ENCODE results near the gene GALNT10.

DNA sequence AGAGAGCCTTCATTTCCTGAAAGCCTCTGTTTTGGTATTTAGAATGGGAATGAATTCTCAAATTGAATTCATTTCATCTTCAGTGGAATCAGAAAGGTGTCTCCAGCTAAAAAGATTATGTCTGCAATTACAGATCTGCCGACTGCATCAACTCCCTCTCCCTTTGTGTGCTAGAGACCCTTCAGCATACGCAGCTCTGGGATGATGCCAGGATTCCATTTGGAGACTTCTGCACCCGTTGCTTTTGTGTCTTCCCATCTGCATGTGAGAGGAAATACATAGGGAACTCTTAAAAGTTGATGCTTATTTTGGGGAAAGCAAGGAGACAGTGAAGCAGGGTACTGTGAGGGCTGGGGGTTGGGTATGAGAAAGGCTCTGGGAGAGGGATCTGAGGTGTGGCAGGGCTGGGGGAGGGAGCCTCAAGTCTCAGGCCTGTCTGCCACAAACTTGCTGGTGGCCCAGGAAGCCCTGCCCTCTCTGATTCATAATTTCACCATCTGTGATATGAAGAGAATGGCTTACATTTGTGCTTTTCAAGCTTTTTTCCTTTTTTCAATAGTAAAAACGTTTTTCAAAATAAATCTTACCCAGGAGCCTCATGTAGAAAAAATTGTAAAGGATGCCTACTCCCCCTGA is 165.6 kb downstream of the GALNT10 start:
- TF ChIP-seq EZH2phosphoT487 (IDR thresholded peaks at IDR 0.05; ENCODE audit: borderline replicate concordance, low read depth) (no peak), CTCF (IDR thresholded peaks at IDR 0.05) (no peak)
